Fibroblast of lung (primary cell): Measurements from ENCODE around the gene NKAIN1.
"Not testable (repeated sequence)": the region's sequence is repeated elsewhere in the genome, so short reads cannot be mapped to it uniquely, and the experiment has no call there.

Experiments
- EZH2 ChIP-seq: IDR thresholded peaks from 2 replicates; pipeline ENCODE4 v1.5.1; 2012; ENCODE audit warnings: low read length, control low read depth, mild to moderate bottlenecking; ENCODE audit errors: missing control alignments
- TF ChIP-seq, protein P1 (sequence below), 2 donors: IDR thresholded peaks in 1 of 2; conservative IDR thresholded peaks in 1 of 2; 1 replicate in 1 of 2; 2 replicates in 1 of 2; pipeline ENCODE4 v1.5.1; 2011 to 2012; ENCODE audit warnings: low read length in 2 of 2, control low read depth in 1 of 2, inconsistent platforms in 1 of 2, low read depth in 1 of 2, mild to moderate bottlenecking in 1 of 2

DNA sequence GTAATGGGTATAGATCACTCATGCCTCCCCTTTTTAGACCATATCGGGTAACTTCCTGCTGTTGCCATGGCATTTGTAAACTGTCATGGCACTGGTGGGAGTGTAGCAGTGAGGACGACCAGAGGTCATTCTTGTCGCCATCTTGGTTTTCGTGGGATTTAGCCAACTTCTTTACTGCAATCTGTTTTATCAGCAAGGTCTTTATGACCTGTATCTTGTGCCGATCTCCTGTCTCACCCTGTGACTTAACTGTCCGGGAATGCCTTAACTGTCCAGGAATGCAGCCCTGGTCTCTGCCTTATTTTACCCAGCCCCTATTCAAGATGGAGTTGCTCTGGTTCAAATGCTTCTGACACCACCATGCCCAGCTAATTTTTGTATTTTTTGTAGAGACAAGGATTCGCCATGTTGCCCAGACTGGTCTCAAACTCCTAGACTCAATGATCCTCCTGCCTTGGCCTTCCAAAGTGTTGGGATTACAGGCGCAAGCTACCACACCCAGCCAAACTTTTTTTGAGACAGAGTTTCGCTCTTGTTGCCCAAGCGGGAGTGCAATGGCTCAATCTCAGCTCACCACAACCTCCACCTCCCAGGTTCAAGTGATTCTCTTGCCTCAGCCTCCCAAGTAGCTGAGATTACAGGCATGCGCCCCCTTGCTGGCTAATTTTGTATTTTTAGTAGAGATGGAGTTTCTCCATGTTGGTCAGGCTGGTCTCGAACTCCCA, 100.7 kb downstream of the NKAIN1 start:
- TF ChIP-seq, protein P1, sequence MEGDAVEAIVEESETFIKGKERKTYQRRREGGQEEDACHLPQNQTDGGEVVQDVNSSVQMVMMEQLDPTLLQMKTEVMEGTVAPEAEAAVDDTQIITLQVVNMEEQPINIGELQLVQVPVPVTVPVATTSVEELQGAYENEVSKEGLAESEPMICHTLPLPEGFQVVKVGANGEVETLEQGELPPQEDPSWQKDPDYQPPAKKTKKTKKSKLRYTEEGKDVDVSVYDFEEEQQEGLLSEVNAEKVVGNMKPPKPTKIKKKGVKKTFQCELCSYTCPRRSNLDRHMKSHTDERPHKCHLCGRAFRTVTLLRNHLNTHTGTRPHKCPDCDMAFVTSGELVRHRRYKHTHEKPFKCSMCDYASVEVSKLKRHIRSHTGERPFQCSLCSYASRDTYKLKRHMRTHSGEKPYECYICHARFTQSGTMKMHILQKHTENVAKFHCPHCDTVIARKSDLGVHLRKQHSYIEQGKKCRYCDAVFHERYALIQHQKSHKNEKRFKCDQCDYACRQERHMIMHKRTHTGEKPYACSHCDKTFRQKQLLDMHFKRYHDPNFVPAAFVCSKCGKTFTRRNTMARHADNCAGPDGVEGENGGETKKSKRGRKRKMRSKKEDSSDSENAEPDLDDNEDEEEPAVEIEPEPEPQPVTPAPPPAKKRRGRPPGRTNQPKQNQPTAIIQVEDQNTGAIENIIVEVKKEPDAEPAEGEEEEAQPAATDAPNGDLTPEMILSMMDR (conservative IDR thresholded peaks at IDR 0.05 in 1 of 2, IDR thresholded peaks at IDR 0.05 in 1 of 2; ENCODE audit: low read depth in 1 of 2, low read length in 2 of 2), result not testable (repeated sequence)
- TF ChIP-seq EZH2, result not testable (repeated sequence)
